ENCODE measurements around the gene NTSR1. TPM values are rescaled to one million over a fixed set of nuclear protein-coding genes. Genes with fewer than 3 reads are reported as not detected.

Gene NTSR1
- total RNA-seq, 1 donor from 2014 or later = 6.7 TPM

GRCh38 chr20:62741191-62741691 is 32.6 kb downstream of the NTSR1 start:
- DNase-seq = no peak

DNA sequence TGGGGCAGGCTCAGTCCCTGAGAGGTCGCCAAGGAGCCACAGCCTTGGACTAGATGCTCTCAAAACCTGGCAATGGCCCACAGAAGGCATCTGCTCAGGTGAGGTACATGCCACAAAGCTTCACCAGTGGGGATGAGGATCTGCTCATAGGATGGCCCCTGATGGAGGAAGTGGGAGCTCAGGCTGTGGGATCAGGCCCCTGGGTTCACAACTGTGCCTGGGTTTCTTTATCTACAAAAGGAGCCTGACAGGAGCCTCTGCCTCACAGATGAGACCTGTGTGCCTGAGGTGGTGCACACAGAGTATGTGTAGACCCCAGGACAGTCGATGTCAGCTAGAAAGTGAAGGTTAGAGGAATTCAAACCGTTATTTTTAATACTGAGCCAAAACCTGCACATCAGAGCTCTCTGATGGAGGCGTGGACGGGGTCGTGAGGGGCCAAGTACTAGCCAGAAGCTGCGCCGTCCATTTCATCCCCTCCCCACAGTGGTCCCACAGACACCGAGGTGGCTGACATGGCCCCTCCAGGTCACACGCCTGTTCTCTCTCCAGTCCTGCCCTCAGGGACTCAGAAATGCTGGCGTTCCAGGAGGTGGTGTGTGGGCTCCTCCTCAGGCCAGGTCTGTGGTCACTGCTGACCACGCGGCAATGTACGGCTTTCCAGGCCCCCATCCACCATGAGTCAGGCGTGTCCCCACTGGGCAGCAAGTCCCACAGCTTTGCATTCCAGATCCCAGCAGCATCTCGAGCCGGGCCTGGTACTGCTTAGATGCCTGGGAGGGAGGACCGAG is 33.3 kb downstream of the NTSR1 start:
- no peak for DNase-seq

DNA sequence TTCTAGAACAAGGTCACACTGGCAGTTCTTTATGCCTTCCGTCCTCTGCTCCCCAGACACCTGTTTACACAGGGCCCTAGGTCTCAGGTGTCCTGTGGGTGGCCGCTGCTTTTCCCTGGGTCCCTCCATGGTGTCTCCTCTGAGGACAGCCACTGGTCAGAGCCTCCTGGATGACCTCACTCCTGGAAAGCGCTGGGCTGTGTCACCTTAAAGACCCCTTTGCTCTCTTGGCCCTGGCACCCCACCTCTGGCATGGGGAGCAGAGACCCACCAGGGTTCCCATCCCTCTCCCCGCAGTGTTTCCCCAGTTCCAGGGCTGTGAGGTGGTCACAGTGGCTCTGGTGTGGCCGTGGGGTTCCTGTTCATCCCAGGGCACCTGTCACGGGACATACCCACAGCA is 33.9 kb downstream of the NTSR1 start:
- DNase-seq = no peak

GRCh38 chr20:62742979-62743776 is 34.5 kb downstream of the NTSR1 start:
- no peak for DNase-seq

DNA sequence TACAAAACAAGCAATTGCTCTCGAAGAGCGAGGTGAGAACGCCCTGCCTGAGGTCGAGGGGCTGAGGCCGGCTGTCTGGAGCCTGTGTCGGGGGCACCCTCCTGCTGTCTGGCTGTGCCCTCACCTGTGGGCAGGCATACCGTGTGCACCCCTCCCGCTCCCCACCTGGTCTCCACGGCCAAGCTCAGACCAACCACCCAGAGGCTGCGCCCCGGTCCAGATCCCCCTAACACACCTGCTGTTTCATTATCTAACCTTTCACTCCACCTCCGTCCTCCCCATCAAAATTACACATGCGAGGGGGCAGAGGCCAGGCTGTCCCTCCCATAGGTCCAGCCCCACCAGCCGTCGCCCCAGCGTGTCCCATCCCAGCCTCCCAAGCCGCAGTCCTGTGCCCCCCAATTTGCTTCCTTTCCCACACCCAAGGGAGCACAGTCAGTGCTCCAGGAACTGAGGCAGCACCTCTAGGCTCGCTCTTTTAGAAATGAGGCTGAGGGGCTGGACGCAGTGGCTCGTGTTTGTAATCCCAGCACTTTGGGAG is 35.2 kb downstream of the NTSR1 start:
- no peak for DNase-seq

- no peak for DNase-seq
Measured at GRCh38 chr20:62744741-62745191, 36.1 kb downstream of the NTSR1 start.

DNA sequence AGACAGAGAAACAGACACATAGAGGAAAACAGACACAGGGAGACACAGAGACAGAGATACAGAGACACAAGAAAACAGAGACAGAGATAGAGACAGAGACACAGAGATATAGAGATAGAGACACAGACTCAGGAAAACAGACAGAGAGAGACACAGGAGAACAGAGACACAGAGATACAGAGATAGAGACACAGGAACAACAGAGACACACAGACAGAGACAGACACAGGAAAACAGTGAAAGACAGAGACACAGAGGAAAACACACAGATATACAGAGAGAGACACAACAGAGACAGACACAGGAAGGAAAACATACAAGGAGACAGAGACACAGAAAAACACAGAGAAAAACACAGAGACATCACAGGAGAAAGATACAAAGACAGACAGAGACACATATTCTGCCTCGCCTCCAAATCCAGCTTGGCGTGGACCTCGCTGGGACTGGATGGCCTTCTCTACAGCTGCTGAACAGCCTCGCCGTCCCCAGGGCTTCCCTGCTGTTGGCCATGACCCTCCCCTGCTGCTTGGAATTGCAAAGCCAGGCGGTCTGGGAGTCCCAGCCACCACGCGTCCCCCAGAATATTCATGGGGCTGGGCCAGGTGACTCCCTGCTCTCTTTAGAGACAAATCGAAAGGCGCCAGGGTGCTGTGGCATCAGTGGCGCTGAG is 36.8 kb downstream of the NTSR1 start:
- DNase-seq = no peak

DNA sequence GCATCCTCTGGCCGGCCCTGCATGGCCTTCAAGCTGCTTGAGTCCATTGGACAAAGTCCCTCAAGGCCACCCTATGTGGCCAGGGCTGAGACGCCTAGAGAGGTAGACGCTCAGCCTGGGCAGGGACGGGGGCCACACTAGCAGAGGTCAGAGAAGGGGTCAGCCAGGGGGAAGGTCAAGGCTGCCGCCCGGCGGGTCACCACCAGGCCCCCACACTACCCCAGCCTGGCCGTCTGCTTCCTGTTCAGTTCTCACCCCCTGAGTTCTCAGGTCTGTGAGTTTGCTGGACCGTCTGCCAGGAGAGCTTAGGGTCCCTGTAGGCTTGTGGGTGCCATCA is 37.3 kb downstream of the NTSR1 start:
- DNase-seq = no peak

DNA sequence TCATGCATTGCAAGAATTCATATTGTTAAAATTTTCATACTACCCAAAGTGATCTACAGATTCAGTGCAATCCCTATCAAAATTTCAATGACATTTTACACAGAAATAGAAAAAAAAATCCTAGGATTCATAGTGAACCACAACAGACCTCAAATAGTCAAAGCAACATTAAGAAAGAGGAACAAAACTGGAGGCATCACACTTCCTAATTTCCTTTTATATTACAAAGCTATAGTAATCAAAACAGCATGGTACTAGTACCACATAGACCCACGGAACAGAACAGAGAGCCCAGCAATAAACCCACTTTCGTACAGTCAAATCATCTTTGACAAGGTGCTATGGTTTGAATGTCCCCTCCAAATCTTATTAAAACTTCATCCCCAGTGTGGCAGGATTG is 39.7 kb downstream of the NTSR1 start:
- DNase-seq = no peak

DNA sequence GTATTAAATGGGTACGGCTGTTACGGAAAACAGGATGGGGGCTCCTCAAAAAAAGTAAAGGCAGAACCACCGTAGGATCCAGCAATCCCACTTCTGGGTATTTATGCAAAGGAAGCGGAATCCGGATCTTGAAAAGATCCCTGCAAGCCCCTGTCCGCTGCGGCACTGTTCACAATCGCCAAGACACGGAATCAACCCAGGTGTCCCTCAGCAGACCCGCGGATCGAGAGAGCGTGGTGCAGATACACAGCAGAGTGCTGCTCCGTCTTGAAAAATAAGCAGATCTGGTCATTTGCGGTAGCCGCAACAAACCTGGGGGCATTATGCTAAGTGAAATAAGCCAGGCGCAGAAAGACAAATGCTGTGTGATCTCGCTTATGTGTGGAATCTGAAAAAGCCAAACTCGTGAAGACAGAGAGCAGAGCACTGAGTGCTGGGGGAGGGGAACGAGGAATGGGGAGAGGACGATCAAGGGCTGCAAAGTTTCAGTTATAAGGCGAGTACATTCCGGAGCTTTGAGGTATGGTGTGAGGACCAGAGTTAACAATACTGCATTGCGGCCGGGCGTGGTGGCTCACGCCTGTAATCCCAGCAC is 41.3 kb downstream of the NTSR1 start:
- DNase-seq = no peak

DNA sequence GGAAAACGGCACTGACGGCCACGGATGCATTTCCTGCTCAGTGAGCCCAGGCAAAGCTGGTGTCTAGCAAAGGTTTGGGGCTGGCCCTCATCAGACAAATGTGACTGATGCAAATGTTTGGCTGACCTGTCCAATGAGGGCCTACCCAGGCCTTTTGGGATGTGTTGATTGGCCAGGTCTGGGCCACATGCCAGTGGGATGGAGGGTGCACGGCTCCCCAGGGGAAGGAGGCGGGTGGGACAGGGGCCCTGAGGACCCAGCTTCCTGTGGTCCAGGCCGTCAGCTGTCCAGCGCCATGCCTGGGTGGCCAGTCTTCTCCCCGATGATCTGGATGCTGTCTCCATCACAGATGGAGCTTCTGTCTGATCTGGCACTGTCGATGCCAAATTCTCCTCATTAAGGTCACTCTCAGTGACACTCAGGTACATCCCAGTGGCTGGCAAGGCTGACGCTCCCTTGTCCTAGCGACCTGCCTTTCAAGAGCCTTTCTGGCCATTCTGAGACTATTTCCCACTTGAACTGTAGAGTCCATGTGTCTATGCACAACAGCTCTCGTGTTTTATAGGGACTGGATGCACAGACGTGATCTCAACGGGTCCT is 43.0 kb downstream of the NTSR1 start:
- no peak for DNase-seq

DNA sequence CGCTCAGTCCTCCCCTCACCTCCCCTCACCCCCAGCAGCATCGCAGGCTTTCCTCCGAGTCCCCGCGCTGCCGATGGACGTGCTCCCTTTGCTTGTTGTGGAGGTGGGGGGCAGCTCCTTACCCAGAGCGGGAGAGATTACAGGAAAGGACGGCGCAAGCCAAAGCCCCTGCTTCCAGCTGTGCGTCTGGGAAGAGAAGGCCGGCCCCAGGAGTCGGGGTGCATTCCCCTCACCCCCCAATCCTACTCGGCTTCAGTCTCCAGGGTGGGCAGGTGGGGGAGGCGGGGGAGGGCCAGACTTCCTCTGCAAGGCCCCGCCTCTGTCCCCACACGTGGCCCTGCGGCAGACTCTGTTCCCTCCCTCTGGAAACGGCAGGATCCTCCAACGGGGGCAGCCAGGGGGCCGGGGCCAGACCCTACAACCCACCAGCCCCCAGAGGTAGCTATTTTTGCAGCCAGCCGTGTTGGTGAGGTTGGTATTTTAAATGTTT is 43.6 kb downstream of the NTSR1 start:
- DNase-seq = no peak

DNA sequence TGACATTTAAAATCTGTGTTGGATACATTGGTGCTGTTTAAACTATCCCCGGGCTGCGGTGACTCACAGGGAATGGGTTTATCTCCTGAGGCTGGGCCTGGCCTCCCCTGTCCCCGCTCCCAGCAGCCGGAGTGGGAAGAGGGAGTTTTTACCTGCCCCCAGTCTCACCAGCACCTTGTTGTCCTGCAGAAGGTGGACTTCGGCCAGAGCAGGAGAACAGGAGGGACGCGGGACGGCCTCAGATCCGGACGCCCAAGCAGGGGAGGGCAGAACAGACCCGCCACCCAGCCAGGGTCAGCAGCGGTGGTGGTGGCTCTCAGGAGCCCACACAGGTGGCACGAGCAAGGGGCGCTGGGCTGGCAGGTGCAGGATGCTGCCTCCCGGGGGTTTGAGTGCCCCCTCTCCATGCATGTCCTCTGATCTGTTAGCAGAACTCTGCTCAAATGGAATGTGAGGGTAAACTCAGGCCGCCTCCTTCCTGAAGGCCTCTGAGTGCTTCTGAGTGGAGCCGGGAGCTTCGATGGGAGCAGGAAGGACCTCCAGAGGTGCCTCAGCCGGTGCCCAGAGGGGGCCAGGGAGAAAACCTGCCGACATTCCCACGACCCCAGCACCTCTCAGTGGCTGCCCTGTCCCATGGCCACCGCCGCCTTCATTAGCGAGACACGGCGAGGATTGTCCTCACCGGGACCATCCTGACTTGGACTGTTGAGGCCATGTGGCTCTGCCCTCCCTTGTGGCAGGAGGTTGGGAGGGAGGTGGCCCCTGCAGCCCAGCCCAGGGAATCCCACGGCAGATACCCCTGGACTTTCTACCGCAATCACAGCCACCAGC is 44.2 kb downstream of the NTSR1 start:
- no peak for DNase-seq

- no peak for DNase-seq
Measured at GRCh38 chr20:62753626-62754025, 45.0 kb downstream of the NTSR1 start.

- DNase-seq = no peak
Measured at GRCh38 chr20:62754122-62754990, 45.7 kb downstream of the NTSR1 start.

- no peak for DNase-seq
Measured at GRCh38 chr20:62754991-62755356, 46.3 kb downstream of the NTSR1 start.

GRCh38 chr20:62755817-62756724 is 47.4 kb downstream of the NTSR1 start:
- no peak for DNase-seq

GRCh38 chr20:62758226-62758912 is 49.7 kb downstream of the NTSR1 start:
- no peak for DNase-seq

Measured in occipital lobe (tissue), 2 donors.